H1 (cell line): ENCODE results near the gene OR4E1. TPM values are rescaled to one million over a fixed set of nuclear protein-coding genes. Genes with fewer than 3 reads are reported as not detected.

Experiments used
- MAX ChIP-seq: IDR thresholded peaks from 2 replicates; pipeline ENCODE4 v1.6.1; 2012; ENCODE audit warnings: inconsistent platforms
- polyA plus RNA-seq, 7 experiments: library from polyadenylated mRNA; depleted of rRNA in 3 of 7; stranded (reverse) in 5 of 7; unstranded in 2 of 7; fragments of >200 nt in 5 of 7; fragments of 200-250 nt in 2 of 7; gene quantifications; 1 replicate in 5 of 7; 2 replicates in 1 of 7; 4 replicates in 1 of 7; pipeline versions ENCODE4 v1.2.1 to v1.2.3, GENCODE V29; 2011 to 2013; ENCODE audit warnings: missing spikeins in 2 of 7, mixed read lengths in 2 of 7
- small RNA-seq: library from polyadenylated mRNA; stranded (forward); fragments of <200 nt; extraction: miRNeasy Mini kit (QIAGEN cat#:217004); gene quantifications from one replicate; pipeline ENCODE3, GENCODE V24; 2013; ENCODE audit not compliant: insufficient read depth
- total RNA-seq: library from RNA; stranded (reverse); fragmentation: NEBNext Ultra II Directional; extraction: Animal tissue kit (Norgen Biotek cat#: 25700); gene quantifications from 2 replicates; pipeline ENCODE4 v1.2.1, GENCODE V29; 2021

OR4E1 gene
- total and polyA plus RNA-seq, 2 of the 8 experiments (the other 6 are each of a cell fraction or from before 2014, with no cell fraction given), result not detected

GRCh38 chr14:21626491-21627230, 47.0 kb downstream of the OR4E1 start (continued):
- no peak for TF ChIP-seq MAX

Small RNA genes lying within 50 kb of the gene (small RNA-seq; reads per million reads assigned to genes)
- gene AC243972.3, result not detected

Other genes starting within 250 kb of the OR4E1 start
- 140 TPM in 2 replicates for gene CHD8, start 217.7 kb downstream of the OR4E1 start, total RNA-seq
- gene CHD8, start 217.7 kb downstream of the OR4E1 start, polyA plus RNA-seq (2011; rRNA removed), result 88.3 and 90.8 TPM in 2 replicates
- 26.1 and 27.6 TPM in 2 replicates for gene RAB2B, start 196.9 kb downstream of the OR4E1 start, total RNA-seq
- 13.6 and 23.4 TPM in 2 replicates for gene RAB2B, start 196.9 kb downstream of the OR4E1 start, polyA plus RNA-seq (2011; rRNA removed)
- gene TOX4, start 196.6 kb downstream of the OR4E1 start, total RNA-seq, result 49.5 and 58.3 TPM in 2 replicates
- gene TOX4, start 196.6 kb downstream of the OR4E1 start, polyA plus RNA-seq (2011; rRNA removed), result 50.5 and 51.5 TPM in 2 replicates
- 98.6 and 103 TPM in 2 replicates for gene METTL3, start 162.5 kb downstream of the OR4E1 start, total RNA-seq
- 144 and 152 TPM in 2 replicates for gene METTL3, start 162.5 kb downstream of the OR4E1 start, polyA plus RNA-seq (2011; rRNA removed)
- gene SALL2, start 147.5 kb downstream of the OR4E1 start, total RNA-seq, result 346 and 360 TPM in 2 replicates
- gene SALL2, start 147.5 kb downstream of the OR4E1 start, polyA plus RNA-seq (2011; rRNA removed), result 310 and 356 TPM in 2 replicates
- gene OR10G3, start 93.7 kb downstream of the OR4E1 start, total RNA-seq, result not detected in 2 replicates
- not detected in 2 replicates for gene OR10G3, start 93.7 kb downstream of the OR4E1 start, polyA plus RNA-seq (2011; rRNA removed)
- not detected in 2 replicates for gene OR10G2, start 38.9 kb downstream of the OR4E1 start, total RNA-seq
- gene OR10G2, start 38.9 kb downstream of the OR4E1 start, polyA plus RNA-seq (2011; rRNA removed), result not detected in 2 replicates
- gene OR4E2, start 20.0 kb downstream of the OR4E1 start, total RNA-seq, result not detected in 2 replicates
- gene OR4E2, start 20.0 kb downstream of the OR4E1 start, polyA plus RNA-seq (2011; rRNA removed), result not detected in 2 replicates